Activated B cell treated with CpG ODN at 0.5 μM for 24 hours (primary cell): Measurements from ENCODE around the gene DSCAML1. TPM values are rescaled to one million over a fixed set of nuclear protein-coding genes. Genes with fewer than 3 reads are reported as not detected.

Source experiments
- ATAC-seq: fragments of 200-7000 bp; cut with Tn5 transposase; one replicate; pipeline ENCODE4 v1.10.0; 2021; ENCODE audit warnings: low read depth, mild to moderate bottlenecking, moderate library complexity
- CTCF ChIA-PET: fragments of 350-600 bp; sonication (Branson Sonifier 250); formaldehyde crosslinking; loops from one replicate; lab custom pipeline; 2021; ENCODE audit warnings: antibody characterized with exemption; lab: Charles Lee
- POLR2A ChIA-PET: fragments of 350-600 bp; sonication (Branson Sonifier 250); formaldehyde crosslinking; loops from one replicate; lab custom pipeline; 2021; ENCODE audit warnings: antibody characterized with exemption; lab: Charles Lee
- DNase-seq: peaks from one replicate; pipeline ENCODE4 v3.0.0; 2022
- H3K27ac Mint-ChIP-seq: one replicate; pipeline ENCODE4 v1.8.0; 2020; ENCODE audit warnings: mixed read lengths
- H3K27me3 Mint-ChIP-seq: one replicate; pipeline ENCODE4 v1.8.0; 2021; ENCODE audit warnings: mixed read lengths
- H3K36me3 Mint-ChIP-seq: one replicate; pipeline ENCODE4 v1.8.0; 2021; ENCODE audit warnings: low read depth, mixed read lengths
- H3K4me1 Mint-ChIP-seq: one replicate; pipeline ENCODE4 v1.8.0; 2021; ENCODE audit warnings: mixed read lengths
- H3K4me3 Mint-ChIP-seq: one replicate; pipeline ENCODE4 v1.8.0; 2020; ENCODE audit warnings: mild to moderate bottlenecking, mixed read lengths
- H3K9me3 Mint-ChIP-seq: one replicate; pipeline ENCODE4 v1.8.0; 2020; ENCODE audit warnings: mixed read lengths
- CTCF ChIP-seq: fragments of 200-600 bp; IDR thresholded peaks from one replicate; pipeline ENCODE4 v1.8.0; 2022; ENCODE audit warnings: antibody characterized with exemption, mild to moderate bottlenecking
- intact Hi-C: fragments of 100-400 bp; cut with micrococcal nuclease; formaldehyde crosslinking; loops from one replicate; pipeline ENCODE4 v1.15.1; 2024
- total RNA-seq: library from RNA; stranded (reverse); gene quantifications from 2 replicates; pipeline ENCODE4 v1.2.3, GENCODE V29; 2022

Gene DSCAML1
- total RNA-seq, 1 donor from 2014 or later = 3.6 TPM

DNA sequence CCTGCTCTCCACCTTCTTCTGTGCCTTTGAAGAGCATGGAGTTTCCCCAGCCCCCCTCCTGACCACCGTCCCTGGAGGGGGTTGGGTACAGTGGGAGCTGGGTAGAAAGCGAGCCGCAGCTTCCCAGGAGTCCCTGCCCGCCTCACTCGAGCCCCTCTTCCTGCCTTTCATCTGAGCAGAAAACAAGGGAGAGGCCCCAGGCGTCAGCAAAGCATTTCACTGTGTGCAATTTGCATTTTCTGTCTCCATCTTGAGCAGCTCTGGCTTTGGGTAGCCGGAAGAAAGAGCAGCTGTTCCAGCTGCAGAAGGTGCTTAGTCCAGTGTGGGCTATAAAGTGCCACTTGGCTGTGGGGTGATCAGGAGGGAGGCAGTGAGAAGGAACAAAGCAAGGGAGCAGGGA is 239.7 kb downstream of the DSCAML1 start:
- H3K27ac Mint-ChIP-seq = no peak overlapping the region
- POLR2A ChIA-PET = no interaction called here
- no peak for ATAC-seq

DNA sequence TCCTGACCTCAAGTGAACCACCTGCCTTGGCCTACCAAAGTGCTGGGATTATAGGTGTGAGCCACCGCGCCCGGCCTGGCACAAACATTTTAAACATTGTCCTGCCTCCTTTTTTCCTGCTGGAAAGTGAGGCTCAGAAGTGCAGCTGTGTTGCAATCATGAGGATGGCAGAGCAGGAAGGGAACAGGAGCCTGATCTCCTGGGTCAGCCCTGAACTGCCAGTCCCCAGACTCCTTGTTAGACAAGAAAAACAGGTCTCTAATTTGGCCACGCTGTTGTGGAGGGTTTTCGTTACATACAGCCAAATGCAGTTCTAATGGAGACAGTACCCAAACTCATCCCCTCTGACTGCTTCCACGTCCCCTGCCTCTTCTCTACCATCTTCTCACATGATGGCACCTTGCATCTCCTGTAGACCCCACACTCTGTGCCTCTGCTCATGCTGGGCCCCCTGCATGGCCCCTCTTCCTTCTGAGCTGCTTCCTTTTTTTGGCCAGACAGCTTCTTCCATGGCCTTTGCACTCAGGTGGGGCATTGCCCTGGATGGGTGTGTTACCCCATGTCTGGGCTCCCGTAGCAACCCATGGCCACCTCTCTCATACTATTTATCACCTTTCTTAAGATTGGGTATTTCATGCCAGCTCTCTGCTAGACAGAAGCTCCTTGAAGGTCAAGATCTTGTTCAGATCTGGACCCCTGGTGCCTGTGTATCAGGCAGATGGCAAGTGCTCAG is 242.2 kb downstream of the DSCAML1 start:
- intact Hi-C loops = no loop called here
- ChIA-PET CTCF (no interaction called here), POLR2A (no interaction called here)
- H3K27me3 Mint-ChIP-seq = peaks cover 1% of the 10 kb centered on the region
- no peaks in the 10 kb centered on the region for H3K4me1 Mint-ChIP-seq
- ATAC-seq = no peak
- no peaks in the 10 kb centered on the region for H3K9me3 Mint-ChIP-seq
- no peak overlapping the region for H3K27ac Mint-ChIP-seq
- no peaks in the 10 kb centered on the region for H3K36me3 Mint-ChIP-seq
- no peak overlapping the region for H3K4me3 Mint-ChIP-seq
- no peak for TF ChIP-seq CTCF
- no peak for DNase-seq

More for the DNA sequence above, 239.7 kb downstream of the DSCAML1 start:
- Mint-ChIP-seq H3K4me3 (no peak overlapping the region), H3K4me1 (no peaks in the 10 kb centered on the region), H3K27me3 (no peaks in the 10 kb centered on the region), H3K36me3 (no peaks in the 10 kb centered on the region), H3K9me3 (no peaks in the 10 kb centered on the region)
- CTCF ChIA-PET = no interaction called here
- no peak for DNase-seq
- TF ChIP-seq CTCF = no peak
- intact Hi-C loops = no loop called here

GRCh38 chr11:117552626-117553025 is 244.4 kb downstream of the DSCAML1 start:
- H3K27ac Mint-ChIP-seq = no peak overlapping the region
- TF ChIP-seq CTCF = no peak
- CTCF ChIA-PET = no interaction called here
- H3K4me1 Mint-ChIP-seq = no peaks in the 10 kb centered on the region
- H3K27me3 Mint-ChIP-seq = peaks cover 5% of the 10 kb centered on the region
- H3K36me3 Mint-ChIP-seq = no peaks in the 10 kb centered on the region
- no peak overlapping the region for H3K4me3 Mint-ChIP-seq
- POLR2A ChIA-PET = no interaction called here
- ATAC-seq (no peak), DNase-seq (no peak)
- intact Hi-C loops = no loop called here
- H3K9me3 Mint-ChIP-seq = no peaks in the 10 kb centered on the region

DNA sequence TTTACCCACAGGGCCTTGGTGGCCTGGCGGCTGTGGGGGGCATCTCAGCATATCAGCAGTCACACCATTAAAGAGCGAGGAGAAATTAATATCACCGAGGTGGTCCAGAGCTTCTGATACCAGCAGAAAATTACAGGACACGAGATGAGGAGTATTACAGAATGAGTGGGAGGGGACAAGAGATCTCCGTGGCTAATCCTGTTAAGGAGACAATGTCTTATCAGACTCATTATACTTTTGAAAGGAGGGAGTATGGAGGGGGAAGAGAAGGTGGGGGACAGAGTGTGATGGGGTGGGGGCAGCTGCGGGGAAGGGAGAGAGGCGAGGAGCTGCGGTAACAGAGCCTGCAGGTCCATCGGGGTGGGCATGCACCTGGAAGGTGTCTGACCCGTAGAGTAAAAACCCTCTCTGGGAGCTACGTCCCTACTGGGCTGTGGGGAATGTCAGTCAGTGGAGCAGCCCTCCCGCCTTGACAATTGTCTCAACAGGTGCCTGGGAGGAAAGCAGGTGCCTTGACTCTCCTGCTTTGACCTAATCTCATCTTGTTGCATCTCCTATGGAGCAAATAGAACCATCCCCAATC is 245.2 kb downstream of the DSCAML1 start:
- Mint-ChIP-seq H3K9me3 (no peaks in the 10 kb centered on the region), H3K4me1 (no peaks in the 10 kb centered on the region), H3K4me3 (no peak overlapping the region), H3K27me3 (peaks cover 5% of the 10 kb centered on the region), H3K36me3 (no peaks in the 10 kb centered on the region), H3K27ac (no peak overlapping the region)
- ATAC-seq (no peak), DNase-seq (no peak)
- no peak for TF ChIP-seq CTCF
- intact Hi-C loops = no loop called here
- ChIA-PET POLR2A (no interaction called here), CTCF (no interaction called here)

DNA sequence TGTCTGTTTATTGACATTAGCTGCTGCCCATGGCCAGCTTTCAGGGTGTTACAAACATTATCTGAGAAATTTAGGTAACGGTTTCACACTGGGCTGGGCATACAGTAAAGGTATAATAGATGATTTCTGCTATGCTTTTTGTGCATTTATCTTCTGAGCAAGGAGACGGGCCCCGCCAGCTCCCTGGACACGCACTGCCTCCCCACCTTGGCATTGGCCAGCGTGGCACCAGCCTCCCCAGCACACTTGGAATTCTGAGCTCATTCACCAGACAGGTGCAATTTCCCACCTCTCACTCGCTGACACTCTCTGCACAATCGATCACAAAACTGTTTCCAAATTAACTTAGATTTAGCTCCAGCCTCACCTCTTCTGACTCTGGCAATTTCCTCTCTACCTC is 246.6 kb downstream of the DSCAML1 start:
- Mint-ChIP-seq H3K27ac (no peak overlapping the region), H3K4me1 (no peaks in the 10 kb centered on the region), H3K9me3 (no peaks in the 10 kb centered on the region), H3K36me3 (no peaks in the 10 kb centered on the region), H3K4me3 (no peak overlapping the region), H3K27me3 (peaks cover 5% of the 10 kb centered on the region)
- intact Hi-C loops = no loop called here
- ChIA-PET CTCF (no interaction called here), POLR2A (no interaction called here)
- DNase-seq (no peak), ATAC-seq (no peak)
- TF ChIP-seq CTCF = no peak
